Neutrophil (primary cell): Measurements from ENCODE around the gene SYTL3.
"Not testable (repeated sequence)": the region's sequence is repeated elsewhere in the genome, so short reads cannot be mapped to it uniquely, and the experiment has no call there.

Experiments used
- H3K27ac ChIP-seq: fragments of 200-600 bp; sonication (generic); 2 replicates; pipeline ENCODE4 v1.5.1; 2016; ENCODE audit warnings: mild to moderate bottlenecking, moderate library complexity
- H3K27me3 ChIP-seq: fragments of 200-600 bp; sonication (generic); 2 replicates; pipeline ENCODE4 v1.6.0; 2016; ENCODE audit warnings: mild to moderate bottlenecking
- H3K36me3 ChIP-seq: fragments of 200-600 bp; sonication (generic); 2 replicates; pipeline ENCODE4 v1.5.1; 2017
- H3K4me1 ChIP-seq, 2 experiments: fragments of 200-600 bp in 1 of 2; sonication (generic) in 1 of 2; 1 replicate in 1 of 2; 2 replicates in 1 of 2; pipeline versions ENCODE4 v1.5.1 to v1.6.1; 2013 to 2016; ENCODE audit warnings: low read depth in 1 of 2, low read length in 1 of 2, mild to moderate bottlenecking in 1 of 2, moderate library complexity in 1 of 2; ENCODE audit not compliant: control insufficient read depth in 1 of 2, insufficient read depth in 1 of 2
- H3K4me3 ChIP-seq, 2 experiments: fragments of 200-600 bp in 1 of 2; sonication (generic) in 1 of 2; 1 replicate in 1 of 2; 2 replicates in 1 of 2; pipeline ENCODE4 v1.5.1; 2013 to 2016; ENCODE audit warnings: low read depth in 1 of 2, low read length in 1 of 2, mild to moderate bottlenecking in 1 of 2, moderate library complexity in 1 of 2
- H3K9me3 ChIP-seq: fragments of 200-600 bp; sonication (generic); 2 replicates; pipeline ENCODE4 v1.5.1; 2016
- CTCF ChIP-seq: fragments of 200-600 bp; sonication (generic); IDR thresholded peaks from 2 replicates; pipeline ENCODE4 v1.5.1; 2016; ENCODE audit warnings: antibody characterized with exemption

The SYTL3 gene

GRCh38 chr6:158667360-158667981, 17.6 kb downstream of the SYTL3 start:
- TF ChIP-seq CTCF, result no peak
- Histone ChIP-seq H3K9me3 (no peaks in the 10 kb centered on the region), H3K36me3 (peaks cover 33% of the 10 kb centered on the region), H3K27me3 (no peaks in the 10 kb centered on the region), H3K4me3 (peak overlapping the region; percentile 35 to 48), H3K27ac (peak overlapping the region; percentile 97), H3K4me1 (peaks cover 71 to 80% of the 10 kb centered on the region in 2 experiments)

GRCh38 chr6:158668707-158669103, 18.9 kb downstream of the SYTL3 start:
- no peak for TF ChIP-seq CTCF
- peak overlapping the region in 1 of 2 experiments; percentile 48 for H3K4me3 ChIP-seq
- peak overlapping the region; percentile 97 for H3K27ac ChIP-seq
- no peaks in the 10 kb centered on the region for H3K9me3 ChIP-seq
- peaks cover 58 to 68% of the 10 kb centered on the region in 2 experiments for H3K4me1 ChIP-seq
- peaks cover 26% of the 10 kb centered on the region for H3K36me3 ChIP-seq
- H3K27me3 ChIP-seq, result no peaks in the 10 kb centered on the region

- Histone ChIP-seq H3K4me1 (peaks cover 55 to 61% of the 10 kb centered on the region in 2 experiments), H3K27me3 (no peaks in the 10 kb centered on the region), H3K9me3 (no peaks in the 10 kb centered on the region), H3K4me3 (no peak overlapping the region), H3K36me3 (peaks cover 21% of the 10 kb centered on the region), H3K27ac (peak overlapping the region; percentile 97)
- no peak for TF ChIP-seq CTCF
Observed at GRCh38 chr6:158669145-158670035, 19.5 kb downstream of the SYTL3 start.

GRCh38 chr6:158672119-158672518, 22.3 kb downstream of the SYTL3 start:
- not testable (repeated sequence) for H3K4me3 ChIP-seq, H3K9me3 ChIP-seq, H3K27me3 ChIP-seq, H3K27ac ChIP-seq
- H3K36me3 ChIP-seq, result peaks cover 13% of the 10 kb centered on the region
- H3K4me1 ChIP-seq, result peaks cover 27 to 33% of the 10 kb centered on the region in 2 experiments

- peaks cover 21 to 27% of the 10 kb centered on the region in 2 experiments for H3K4me1 ChIP-seq
- no peaks in the 10 kb centered on the region for H3K27me3 ChIP-seq
- no peaks in the 10 kb centered on the region for H3K9me3 ChIP-seq
- no peak overlapping the region for H3K4me3 ChIP-seq
- no peak overlapping the region for H3K27ac ChIP-seq
- no peak for TF ChIP-seq CTCF
- H3K36me3 ChIP-seq, result peaks cover 13% of the 10 kb centered on the region
Observed at GRCh38 chr6:158672726-158673125, 22.9 kb downstream of the SYTL3 start.
